H1 (cell line): ENCODE results near the gene HDAC7.

Experiments
- CBX8 ChIP-seq: fragments of 300-800, 300-1000 bp; sonication (generic); IDR thresholded peaks from 2 replicates; pipeline ENCODE4 v1.7.1; 2016; ENCODE audit warnings: low read depth, low read length, borderline replicate concordance
- CEBPB ChIP-seq: IDR thresholded peaks from 2 replicates; pipeline ENCODE4 v1.6.1; 2012; ENCODE audit warnings: low read depth, low read length
- CHD1 ChIP-seq: IDR thresholded peaks from 2 replicates; pipeline ENCODE4 v1.6.1; 2012; ENCODE audit warnings: low read depth, low read length, improper control_type of control experiment
- CHD2 ChIP-seq: IDR thresholded peaks from 2 replicates; pipeline ENCODE4 v1.6.1; 2012; ENCODE audit warnings: low read length, improper control_type of control experiment
- CREB1 ChIP-seq: IDR thresholded peaks from 2 replicates; pipeline ENCODE4 v1.6.1; 2012; ENCODE audit warnings: inconsistent platforms
- CTCF ChIP-seq, 3 experiments: IDR thresholded peaks; 1 replicate in 2 of 3; 2 replicates in 1 of 3; pipeline versions ENCODE4 v1.5.1 to v1.6.1; 2011; ENCODE audit warnings: low read length in 3 of 3, mild to moderate bottlenecking in 3 of 3, inconsistent platforms in 2 of 3, low read depth in 1 of 3, moderate library complexity in 1 of 3; ENCODE audit not compliant: insufficient read depth in 1 of 3; ENCODE audit errors: control extremely low read depth in 1 of 3
- EGR1 ChIP-seq: IDR thresholded peaks from 2 replicates; pipeline ENCODE4 v1.6.1; 2011; ENCODE audit warnings: low read depth, low read length, borderline replicate concordance
- EP300 ChIP-seq, 2 experiments: IDR thresholded peaks; 1 replicate in 1 of 2; 2 replicates in 1 of 2; pipeline ENCODE4 v1.6.1; 2011 to 2012; ENCODE audit warnings: low read depth in 2 of 2, low read length in 2 of 2, mild to moderate bottlenecking in 2 of 2, borderline replicate concordance in 1 of 2, inconsistent platforms in 1 of 2, moderate library complexity in 1 of 2
- GABPA ChIP-seq: IDR thresholded peaks from 2 replicates; pipeline ENCODE4 v1.6.1; 2011; ENCODE audit warnings: mild to moderate bottlenecking, low read length, moderate library complexity, borderline replicate concordance; ENCODE audit not compliant: insufficient read depth
- HDAC2 ChIP-seq, 2 experiments: fragments of 300-600 bp in 1 of 2; sonication (generic) in 1 of 2; IDR thresholded peaks; 2 replicates each; pipeline ENCODE4 v1.6.1; 2011 to 2012; ENCODE audit warnings: low read depth in 2 of 2, low read length in 2 of 2, mild to moderate bottlenecking in 2 of 2, moderate library complexity in 2 of 2, borderline replicate concordance in 1 of 2, inconsistent platforms in 1 of 2
- POLR2A ChIP-seq, 2 experiments: IDR thresholded peaks; 1 replicate in 1 of 2; 2 replicates in 1 of 2; pipeline ENCODE4 v1.6.1; 2011; ENCODE audit warnings: low read depth in 2 of 2, low read length in 2 of 2, mild to moderate bottlenecking in 2 of 2; ENCODE audit errors: control extremely low read depth in 1 of 2
- TBP ChIP-seq: IDR thresholded peaks from 2 replicates; pipeline ENCODE4 v1.6.1; 2011; ENCODE audit warnings: low read depth, low read length, improper control_type of control experiment
- TEAD4 ChIP-seq: IDR thresholded peaks from 2 replicates; pipeline ENCODE4 v1.6.1; 2012; ENCODE audit warnings: low read depth, low read length, inconsistent platforms, mixed read lengths
- YY1 ChIP-seq: IDR thresholded peaks from 2 replicates; pipeline ENCODE4 v1.6.1; 2011; ENCODE audit warnings: low read depth, mild to moderate bottlenecking, low read length

GRCh38 chr12:47838286-47838931 is 18.7 kb upstream of the HDAC7 start:
- TF ChIP-seq CTCF (IDR thresholded peaks at IDR 0.05; ENCODE audit: control extremely low read depth in 1 of 3, insufficient read depth in 1 of 3, low read depth in 1 of 3, low read length in 3 of 3) (peak; percentile 23 to 57 (median 41)), CEBPB (no peak), CHD1 (no peak), CREB1 (no peak), HDAC2 (IDR thresholded peaks at IDR 0.05; ENCODE audit: borderline replicate concordance in 1 of 2, low read depth in 2 of 2, low read length in 2 of 2) (no peak), GABPA (no peak), EGR1 (no peak), YY1 (no peak), CHD2 (no peak), TEAD4 (no peak), EP300 (IDR thresholded peaks at IDR 0.05; ENCODE audit: borderline replicate concordance in 1 of 2, low read depth in 2 of 2, low read length in 2 of 2) (no peak), CBX8 (no peak), TBP (no peak), POLR2A (IDR thresholded peaks at IDR 0.05; ENCODE audit: control extremely low read depth in 1 of 2, low read depth in 2 of 2, low read length in 2 of 2) (no peak)
